ENCODE measurements around the gene PLCG2. TPM values are rescaled to one million over a fixed set of nuclear protein-coding genes. Genes with fewer than 3 reads are reported as not detected.
A peak's percentile ranks its signal among the peaks of the same experiment; 100 is the strongest.
"Not testable (repeated sequence)": the region's sequence is repeated elsewhere in the genome, so short reads cannot be mapped to it uniquely, and the experiment has no call there.

Gene PLCG2
- total RNA-seq, 2 experiments from 2014 or later: 62.5 to 80.2 TPM

GRCh38 chr16:81928975-81929374, 149.9 kb downstream of the PLCG2 start:
- no peak overlapping the region for H3K4me3 Mint-ChIP-seq
- peak; percentile 65 for ATAC-seq
- peaks cover 19% of the 10 kb centered on the region for H3K4me1 Mint-ChIP-seq
- no peaks in the 10 kb centered on the region for H3K27me3 Mint-ChIP-seq
- CTCF ChIA-PET: no interaction called here
- peak overlapping the region; percentile 61 for H3K27ac Mint-ChIP-seq
- peak; percentile 63 for DNase-seq
- peaks cover 19% of the 10 kb centered on the region for H3K36me3 Mint-ChIP-seq
- H3K9me3 Mint-ChIP-seq (ENCODE audit: low read depth): no peaks in the 10 kb centered on the region

DNA sequence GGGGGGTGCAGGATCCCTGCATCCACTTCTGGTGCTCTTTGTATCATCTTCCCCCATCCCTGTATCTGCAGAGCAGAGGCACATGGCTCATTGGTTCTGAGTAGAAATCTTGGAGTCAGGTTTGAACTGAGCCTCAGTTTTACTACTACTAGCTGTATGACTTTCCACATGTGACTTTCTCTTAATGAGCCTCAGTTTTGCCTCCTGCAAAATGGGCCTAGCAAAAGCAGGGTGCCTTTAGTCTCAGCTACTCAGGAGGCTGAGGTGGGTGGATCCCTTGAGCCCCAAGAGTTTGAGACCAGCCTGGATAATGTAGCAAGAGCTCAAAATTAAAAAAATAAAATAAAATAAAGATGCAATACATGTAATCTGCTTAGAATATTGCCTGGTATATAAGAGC, 150.8 kb downstream of the PLCG2 start:
- H3K9me3 Mint-ChIP-seq (ENCODE audit: low read depth): no peaks in the 10 kb centered on the region
- CTCF ChIA-PET: interaction anchor here (0.9 to 1.4 kb wide), 2 partner anchors 11 to 105 kb away, joined by 3 to 4 read pairs; partner anchors contain the start of gene HSD17B2
- H3K27ac Mint-ChIP-seq: no peak overlapping the region
- peaks cover 19% of the 10 kb centered on the region for H3K4me1 Mint-ChIP-seq
- peaks cover 21% of the 10 kb centered on the region for H3K36me3 Mint-ChIP-seq
- ATAC-seq (no peak), DNase-seq (peak; percentile 33)
- no peaks in the 10 kb centered on the region for H3K27me3 Mint-ChIP-seq
- no peak overlapping the region for H3K4me3 Mint-ChIP-seq

- H3K36me3 Mint-ChIP-seq: peaks cover 25% of the 10 kb centered on the region
- H3K27me3 Mint-ChIP-seq: no peaks in the 10 kb centered on the region
- H3K9me3 Mint-ChIP-seq (ENCODE audit: low read depth): no peaks in the 10 kb centered on the region
- ATAC-seq: no peak
- H3K27ac Mint-ChIP-seq: no peak overlapping the region
- H3K4me1 Mint-ChIP-seq: peaks cover 19% of the 10 kb centered on the region
- peak; percentile 26 for DNase-seq
- CTCF ChIA-PET: no interaction called here
- no peak overlapping the region for H3K4me3 Mint-ChIP-seq
These were observed 152.8 kb downstream of the PLCG2 start for GRCh38 chr16:81931927-81932326.

DNA sequence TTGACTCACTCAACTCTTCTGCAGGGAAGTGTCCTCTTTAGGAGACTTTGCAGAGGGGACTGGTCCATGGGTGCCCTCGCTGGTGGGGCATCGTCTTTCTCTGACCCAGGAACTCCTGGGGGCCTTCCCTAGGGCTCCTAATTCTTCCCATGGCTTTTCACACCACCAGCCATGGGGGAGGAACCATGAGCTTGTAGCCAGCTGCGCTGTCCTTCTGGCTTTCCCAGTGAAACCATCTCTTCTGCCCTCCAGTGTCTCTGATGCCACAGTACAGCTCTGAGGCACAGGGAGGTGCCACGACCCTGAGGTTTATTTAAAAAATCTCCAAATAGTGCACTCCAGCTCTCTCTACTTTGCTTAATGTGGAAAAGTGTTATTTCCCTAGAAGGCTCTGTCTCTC, 153.6 kb downstream of the PLCG2 start:
- Mint-ChIP-seq H3K27me3 (no peaks in the 10 kb centered on the region), H3K4me1 (peaks cover 17% of the 10 kb centered on the region), H3K27ac (no peak overlapping the region), H3K4me3 (no peak overlapping the region), H3K36me3 (peaks cover 20% of the 10 kb centered on the region), H3K9me3 (ENCODE audit: low read depth) (no peaks in the 10 kb centered on the region)
- ATAC-seq: no peak
- CTCF ChIA-PET: no interaction called here
- peak; percentile 31 for DNase-seq

DNA sequence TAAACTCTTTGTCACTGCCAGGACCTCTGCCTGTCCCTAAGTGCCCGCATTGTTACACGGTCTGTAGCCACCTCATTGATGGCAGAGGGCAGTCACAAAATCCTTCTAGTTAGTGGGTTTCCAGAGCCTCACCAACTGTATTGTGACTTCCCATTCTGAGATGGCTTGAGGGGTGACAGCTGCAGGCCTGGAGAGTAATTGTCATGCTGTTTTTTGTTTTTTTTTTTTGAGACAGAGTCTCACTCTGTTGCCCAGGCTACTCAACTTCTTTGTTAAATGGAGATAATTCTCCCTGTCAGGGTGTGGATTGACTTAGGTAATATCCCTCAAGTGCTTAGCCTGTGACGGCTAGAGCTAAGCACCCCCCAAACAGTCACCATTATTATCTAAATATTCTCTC, 154.3 kb downstream of the PLCG2 start:
- CTCF ChIA-PET: interaction anchor here (0.8 kb wide), 1 partner anchor 200 kb away, joined by 3 read pairs; no protein-coding TSS in a partner anchor
- Mint-ChIP-seq H3K4me3 (no peak overlapping the region), H3K27ac (no peak overlapping the region), H3K36me3 (peaks cover 20% of the 10 kb centered on the region), H3K4me1 (peaks cover 10% of the 10 kb centered on the region), H3K9me3 (ENCODE audit: low read depth) (no peaks in the 10 kb centered on the region), H3K27me3 (no peaks in the 10 kb centered on the region)
- no peak for ATAC-seq
- no peak for DNase-seq

DNA sequence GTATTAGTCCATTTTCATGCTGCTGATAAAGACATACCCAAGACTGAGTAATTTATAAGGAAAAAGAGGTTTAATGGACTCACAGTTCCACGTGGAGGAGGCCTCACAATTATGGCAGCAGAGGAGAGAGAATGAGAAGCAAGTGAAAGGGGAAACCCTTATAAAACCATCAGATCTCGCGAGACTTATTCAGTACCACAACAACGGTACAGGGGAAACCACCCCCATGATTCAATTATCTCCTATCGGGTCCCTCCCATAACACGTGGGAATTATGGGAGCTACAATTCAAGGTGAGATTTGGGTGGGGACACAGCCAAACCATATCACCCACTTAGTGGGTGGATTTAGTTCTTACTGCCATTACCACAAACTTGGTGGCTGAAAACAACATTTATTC, 155.6 kb downstream of the PLCG2 start:
- ATAC-seq; H3K4me1 Mint-ChIP-seq; H3K4me3 Mint-ChIP-seq; CTCF ChIA-PET; H3K27me3 Mint-ChIP-seq; H3K27ac Mint-ChIP-seq; DNase-seq; H3K9me3 Mint-ChIP-seq (ENCODE audit: low read depth): not testable (repeated sequence)
- peaks cover 20% of the 10 kb centered on the region for H3K36me3 Mint-ChIP-seq

DNA sequence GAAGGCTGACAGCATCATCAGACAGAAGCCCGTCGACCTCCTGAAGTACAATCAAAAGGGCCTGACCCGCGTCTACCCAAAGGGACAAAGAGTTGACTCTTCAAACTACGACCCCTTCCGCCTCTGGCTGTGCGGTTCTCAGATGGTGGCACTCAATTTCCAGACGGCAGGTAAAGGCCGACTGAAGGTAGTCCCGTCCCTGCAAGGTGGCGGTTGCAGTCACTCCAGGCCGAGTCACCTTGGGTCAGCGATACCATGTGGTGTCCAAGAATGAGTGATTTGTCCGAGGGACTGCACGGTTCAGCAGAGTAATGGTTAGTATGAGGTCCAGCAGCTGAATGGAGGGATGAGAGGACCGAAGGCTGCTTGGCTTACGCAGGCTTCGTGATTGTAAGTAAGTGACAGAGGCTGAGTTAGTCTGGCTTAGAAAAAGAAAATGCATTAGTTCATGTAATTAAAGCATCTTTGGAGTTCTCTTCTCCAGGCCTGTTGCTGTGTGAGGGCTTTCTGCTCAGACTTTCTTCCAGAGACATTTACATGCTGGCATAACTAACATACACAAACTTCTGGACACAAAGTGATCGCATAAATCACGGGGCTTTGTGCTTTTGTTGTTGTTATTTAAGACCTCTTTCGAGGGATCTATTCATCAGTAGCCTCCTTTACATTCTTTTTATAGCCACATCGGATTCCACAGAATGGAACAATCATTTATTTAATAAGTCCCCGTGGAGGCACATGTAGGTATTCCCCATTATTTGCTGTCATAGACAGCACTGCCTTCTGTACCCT, 157.3 kb downstream of the PLCG2 start:
- Mint-ChIP-seq H3K36me3 (peaks cover 23% of the 10 kb centered on the region), H3K27ac (no peak overlapping the region), H3K4me3 (no peak overlapping the region), H3K27me3 (no peaks in the 10 kb centered on the region), H3K9me3 (ENCODE audit: low read depth) (no peaks in the 10 kb centered on the region), H3K4me1 (peaks cover 5% of the 10 kb centered on the region)
- no peak for ATAC-seq
- CTCF ChIA-PET: interaction anchor here (1.0 kb wide), 1 partner anchor 199 kb away, joined by 3 read pairs; no protein-coding TSS in a partner anchor
- peak; percentile 38 for DNase-seq

- H3K4me3 Mint-ChIP-seq: no peak overlapping the region
- no peaks in the 10 kb centered on the region for H3K9me3 Mint-ChIP-seq (ENCODE audit: low read depth)
- DNase-seq (no peak), ATAC-seq (no peak)
- peaks cover 17% of the 10 kb centered on the region for H3K36me3 Mint-ChIP-seq
- H3K27ac Mint-ChIP-seq: no peak overlapping the region
- CTCF ChIA-PET: interaction anchor here (1.0 kb wide), 1 partner anchor 200 kb away, joined by 3 read pairs; no protein-coding TSS in a partner anchor
- H3K27me3 Mint-ChIP-seq: no peaks in the 10 kb centered on the region
- H3K4me1 Mint-ChIP-seq: peaks cover 5% of the 10 kb centered on the region
These were observed 158.4 kb downstream of the PLCG2 start for GRCh38 chr16:81937305-81938038.

DNA sequence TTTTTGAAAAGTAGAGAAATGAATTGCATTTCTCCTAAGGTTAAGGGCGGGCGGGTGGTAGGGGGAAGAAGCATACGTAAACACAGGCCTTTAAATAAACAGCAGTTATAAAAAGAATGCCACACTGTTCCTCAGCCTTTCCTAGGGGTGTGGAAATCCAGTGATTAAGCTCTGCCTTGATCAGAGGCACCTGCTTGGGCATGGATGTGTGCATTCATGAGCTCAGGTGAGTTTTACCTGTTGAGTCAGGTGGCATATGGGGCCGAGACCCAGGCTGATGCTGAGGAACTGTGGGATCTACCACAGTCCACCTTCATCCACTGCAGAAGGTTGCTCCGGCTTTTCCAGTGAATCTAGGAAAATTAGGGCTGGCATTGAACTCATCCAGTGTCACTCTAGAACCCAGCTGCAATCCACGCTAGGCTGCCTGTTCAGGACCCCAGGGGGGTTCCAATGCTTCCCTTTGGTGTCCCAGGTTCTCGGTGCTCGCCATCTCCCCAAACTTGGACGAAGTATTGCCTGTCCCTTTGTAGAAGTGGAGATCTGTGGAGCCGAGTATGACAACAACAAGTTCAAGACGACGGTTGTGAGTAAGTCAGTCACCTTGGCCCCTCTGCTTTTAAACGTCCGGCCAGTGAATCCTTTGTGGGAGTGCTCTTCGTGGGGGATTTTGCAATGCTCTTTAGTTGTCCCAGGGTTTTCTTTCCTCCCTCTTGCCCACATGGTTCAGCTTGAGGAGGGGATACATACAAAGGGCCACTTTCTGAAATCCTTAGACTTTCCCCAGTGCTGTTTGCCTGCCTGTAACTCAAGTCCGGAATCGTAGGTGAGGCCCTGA, 159.5 kb downstream of the PLCG2 start:
- peaks cover 17% of the 10 kb centered on the region for H3K36me3 Mint-ChIP-seq

DNA sequence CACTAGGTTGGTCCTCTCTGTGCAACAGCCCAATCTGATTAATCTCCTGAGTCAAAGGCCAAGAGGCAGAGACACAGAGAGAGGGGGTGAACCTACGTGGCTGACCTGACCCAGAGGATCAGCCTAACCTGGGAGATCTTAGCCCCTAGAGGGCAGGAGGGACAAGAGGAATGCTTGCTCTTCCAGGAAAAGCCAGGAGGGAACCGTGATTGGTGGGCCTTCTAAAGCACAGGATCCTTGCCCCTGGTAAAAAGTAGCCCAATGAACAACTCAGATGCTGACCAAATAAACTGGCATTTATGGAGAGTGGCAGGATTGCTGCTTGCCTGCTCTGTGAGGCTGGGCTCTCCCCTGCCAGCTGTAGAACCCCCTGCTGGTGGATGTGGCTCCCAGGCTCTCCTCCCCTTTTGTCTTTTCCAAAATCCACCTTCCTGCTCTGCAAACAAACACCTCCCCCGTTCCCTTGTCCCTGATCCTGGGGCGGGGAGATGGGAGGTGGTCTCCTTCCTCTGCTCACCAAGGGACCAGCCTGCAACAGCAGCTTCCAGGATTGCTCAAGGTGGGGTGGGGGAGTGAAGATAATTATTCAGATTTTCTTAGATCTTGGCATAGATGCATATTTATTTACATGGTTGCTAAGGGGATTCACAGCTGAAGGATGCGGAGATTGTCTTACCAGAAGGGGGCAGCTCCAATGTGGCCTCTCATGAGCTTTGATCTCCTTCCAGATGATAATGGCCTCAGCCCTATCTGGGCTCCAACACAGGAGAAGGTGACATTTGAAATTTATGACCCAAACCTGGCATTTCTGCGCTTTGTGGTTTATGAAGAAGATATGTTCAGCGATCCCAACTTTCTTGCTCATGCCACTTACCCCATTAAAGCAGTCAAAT, 160.3 kb downstream of the PLCG2 start:
- DNase-seq (no peak), ATAC-seq (no peak)
- CTCF ChIA-PET: interaction anchor here (1.1 to 2.0 kb wide), 2 partner anchors 291 kb away, joined by 4 to 9 read pairs; no protein-coding TSS in a partner anchor
- Mint-ChIP-seq H3K27me3 (no peaks in the 10 kb centered on the region), H3K36me3 (peaks cover 14% of the 10 kb centered on the region), H3K27ac (no peak overlapping the region), H3K4me3 (no peak overlapping the region), H3K4me1 (peaks cover 5% of the 10 kb centered on the region), H3K9me3 (ENCODE audit: low read depth) (no peaks in the 10 kb centered on the region)

More for the DNA sequence above, 159.5 kb downstream of the PLCG2 start:
- CTCF ChIA-PET: interaction anchor here (1.1 kb wide), 1 partner anchor 291 kb away, joined by 4 read pairs; no protein-coding TSS in a partner anchor
- Mint-ChIP-seq H3K4me3 (no peak overlapping the region), H3K4me1 (peaks cover 5% of the 10 kb centered on the region), H3K27me3 (no peaks in the 10 kb centered on the region), H3K27ac (no peak overlapping the region), H3K9me3 (ENCODE audit: low read depth) (no peaks in the 10 kb centered on the region)
- no peak for ATAC-seq
- DNase-seq: peak; percentile 23

DNA sequence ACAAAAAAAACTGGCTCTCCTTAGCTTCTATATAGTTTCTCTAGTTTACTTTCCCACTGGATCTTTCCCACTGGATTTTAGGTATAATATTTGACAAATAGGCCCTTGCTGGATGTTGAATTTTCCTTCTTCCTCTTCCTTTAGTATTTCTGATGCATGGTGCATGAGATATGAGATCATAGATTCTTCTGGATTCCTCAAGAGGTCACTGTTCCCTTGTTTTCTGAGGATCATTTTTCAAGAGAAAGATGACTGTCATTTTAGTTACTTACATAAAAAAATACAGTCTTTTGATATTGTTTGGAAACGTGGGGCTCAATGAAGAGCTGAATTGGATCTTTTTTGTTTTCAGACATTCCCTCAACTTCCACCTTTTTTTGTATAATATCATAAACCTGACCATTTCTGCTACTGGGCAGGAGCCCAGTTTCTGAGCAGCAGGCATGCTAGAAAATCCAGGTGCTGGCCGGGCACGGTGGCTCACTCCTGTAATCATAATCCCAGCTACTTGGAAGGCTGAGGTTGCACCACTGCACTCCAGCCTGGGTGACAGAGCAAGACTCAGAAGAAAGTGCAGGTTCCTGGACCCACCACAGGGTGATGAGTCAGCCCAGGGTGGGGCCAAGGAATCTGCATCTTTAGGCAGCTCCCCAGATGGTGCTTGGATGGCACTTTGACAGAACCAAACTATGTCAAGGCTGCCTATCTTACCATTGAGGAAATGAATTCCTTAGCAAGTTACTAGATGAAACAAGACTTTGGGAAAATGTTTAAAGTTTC, 161.9 kb downstream of the PLCG2 start:
- DNase-seq (no peak), ATAC-seq (peak; percentile 42)
- CTCF ChIA-PET: interaction anchor here (0.7 to 2.0 kb wide), 3 partner anchors 11 to 289 kb away, joined by 3 to 9 read pairs (median 4); no protein-coding TSS in a partner anchor
- no peak overlapping the region for H3K27ac Mint-ChIP-seq
- H3K9me3 Mint-ChIP-seq (ENCODE audit: low read depth): no peaks in the 10 kb centered on the region
- H3K4me3 Mint-ChIP-seq: no peak overlapping the region
- peaks cover 23% of the 10 kb centered on the region for H3K36me3 Mint-ChIP-seq
- no peaks in the 10 kb centered on the region for H3K27me3 Mint-ChIP-seq
- H3K4me1 Mint-ChIP-seq: peaks cover 5% of the 10 kb centered on the region

All from activated CD8-positive, alpha-beta memory T cell treated with anti-CD3 and anti-CD28 coated beads, Interleukin-2, amount 10 ng/mL, durations not matched to agents 7 days and 5 days (primary cell).